Neural cell (in vitro differentiated cells): ENCODE data around the gene NSUN6. TPM values are rescaled to one million over a fixed set of nuclear protein-coding genes. Genes with fewer than 3 reads are reported as not detected.
A peak's percentile ranks its signal among the peaks of the same experiment; 100 is the strongest.

Experiments
- H2AFZ ChIP-seq: fragments of 200-600, 300-800 bp; sonication (generic), shearing (Covaris generic); 2 replicates; pipeline ENCODE4 v1.6.0; 2014; ENCODE audit warnings: low read depth, mild to moderate bottlenecking, antibody characterized with exemption, low read length, moderate library complexity
- H3F3A ChIP-seq: fragments of 200-600 bp; shearing (Covaris generic); 2 replicates; pipeline ENCODE4 v1.6.1; 2016; ENCODE audit warnings: mild to moderate bottlenecking, moderate library complexity, mixed read lengths, antibody characterized with exemption, low read length; ENCODE audit not compliant: insufficient read depth, poor library complexity, severe bottlenecking
- H3K27ac ChIP-seq: fragments of 200-600, 300-800 bp; sonication (generic), shearing (Covaris generic); 2 replicates; pipeline ENCODE4 v1.5.1; 2014; ENCODE audit warnings: mild to moderate bottlenecking, low read length, moderate library complexity
- H3K27me3 ChIP-seq: fragments of 300-800, 200-600 bp; sonication (generic), shearing (Covaris generic); 2 replicates; pipeline ENCODE4 v1.6.0; 2014; ENCODE audit warnings: mild to moderate bottlenecking, low read depth, low read length, moderate library complexity; ENCODE audit not compliant: insufficient read depth
- H3K36me3 ChIP-seq: fragments of 300-800, 200-600 bp; sonication (generic), shearing (Covaris generic); 2 replicates; pipeline ENCODE4 v1.5.1; 2014; ENCODE audit warnings: mild to moderate bottlenecking, antibody characterized with exemption, low read length, moderate library complexity; ENCODE audit not compliant: insufficient read depth
- H3K4me2 ChIP-seq: fragments of 300-800, 200-600 bp; sonication (generic), shearing (Covaris generic); 2 replicates; pipeline ENCODE4 v1.6.0; 2014; ENCODE audit warnings: mild to moderate bottlenecking, low read length
- H3K4me3 ChIP-seq: fragments of 300-800, 200-600 bp; sonication (generic), shearing (Covaris generic); 2 replicates; pipeline ENCODE4 v1.5.1; 2014; ENCODE audit warnings: mild to moderate bottlenecking, low read length, moderate library complexity
- H3K79me2 ChIP-seq: fragments of 200-600 bp; shearing (Covaris generic); replicated peaks from 2 replicates; pipeline ENCODE4 v1.6.0; 2014; ENCODE audit warnings: mild to moderate bottlenecking, low read length, moderate library complexity; ENCODE audit not compliant: insufficient read depth
- H3K9ac ChIP-seq: fragments of 300-800, 200-600 bp; sonication (generic), shearing (Covaris generic); 2 replicates; pipeline ENCODE4 v1.6.1; 2016; ENCODE audit warnings: mild to moderate bottlenecking, low read length, mixed read lengths
- H3K9me2 ChIP-seq: fragments of 200-600 bp; shearing (Covaris generic); 2 replicates; pipeline ENCODE4 v1.6.1; 2016; ENCODE audit warnings: mild to moderate bottlenecking, low read length, mixed read lengths; ENCODE audit not compliant: insufficient read depth
- H3K9me3 ChIP-seq: fragments of 200-600, 300-800 bp; sonication (generic), shearing (Covaris generic); 2 replicates; pipeline ENCODE4 v1.6.1; 2016; ENCODE audit warnings: mild to moderate bottlenecking, mixed run types, low read length, moderate library complexity, mixed read lengths
- H4K20me1 ChIP-seq: fragments of 200-600 bp; shearing (Covaris generic); 2 replicates; pipeline ENCODE4 v1.6.1; 2016; ENCODE audit warnings: mild to moderate bottlenecking, mixed run types; ENCODE audit not compliant: insufficient read depth
- CTCF ChIP-seq: fragments of 450-650 bp; IDR thresholded peaks from 2 replicates; pipeline ENCODE4 v1.5.1; 2014; ENCODE audit warnings: antibody characterized with exemption, mild to moderate bottlenecking, moderate library complexity; ENCODE audit not compliant: poor library complexity, severe bottlenecking
- EP300 ChIP-seq: fragments of 450-650 bp; conservative IDR thresholded peaks from 2 replicates; pipeline ENCODE4 v1.6.1; 2014; ENCODE audit warnings: antibody characterized with exemption, mild to moderate bottlenecking, moderate library complexity; ENCODE audit not compliant: poor library complexity, severe bottlenecking
- EZH2 ChIP-seq: fragments of 200-600, 300-800 bp; shearing (Covaris generic), sonication (generic); IDR thresholded peaks from 2 replicates; pipeline ENCODE4 v1.6.1; 2014; ENCODE audit warnings: antibody characterized with exemption, low read length, borderline replicate concordance, mild to moderate bottlenecking; ENCODE audit not compliant: insufficient read depth, poor library complexity, severe bottlenecking
- MXI1 ChIP-seq: fragments of 450-650 bp; conservative IDR thresholded peaks from 2 replicates; pipeline ENCODE4 v1.6.1; 2014; ENCODE audit warnings: antibody characterized with exemption, mild to moderate bottlenecking; ENCODE audit not compliant: poor library complexity, severe bottlenecking
- POLR2AphosphoS5 ChIP-seq: IDR thresholded peaks from 2 replicates; pipeline ENCODE4 v1.6.1; 2012
- RAD21 ChIP-seq: fragments of 450-650 bp; conservative IDR thresholded peaks from 2 replicates; pipeline ENCODE4 v1.6.1; 2014; ENCODE audit warnings: antibody characterized with exemption, mild to moderate bottlenecking, moderate library complexity
- REST ChIP-seq: IDR thresholded peaks from 2 replicates; pipeline ENCODE4 v1.6.1; 2012; ENCODE audit warnings: borderline replicate concordance
- SMC3 ChIP-seq: fragments of 450-650 bp; conservative IDR thresholded peaks from 2 replicates; pipeline ENCODE4 v1.6.1; 2014; ENCODE audit warnings: antibody characterized with exemption, mild to moderate bottlenecking, moderate library complexity; ENCODE audit not compliant: poor library complexity
- TAF1 ChIP-seq: IDR thresholded peaks from 2 replicates; pipeline ENCODE4 v1.6.1; 2012; ENCODE audit warnings: low read depth
- polyA plus RNA-seq: library from polyadenylated mRNA; depleted of rRNA; stranded (reverse); fragments of >200 nt; gene quantifications from 2 replicates; pipeline ENCODE4 v1.2.3, GENCODE V29; 2014

Gene NSUN6
- polyA plus RNA-seq, 1 donor from 2014 or later = 74.6 TPM

GRCh38 chr10:18501198-18501597 is 150.2 kb downstream of the NSUN6 start:
- Histone ChIP-seq H3F3A (no peaks in the 10 kb centered on the region), H3K79me2 (no peaks in the 10 kb centered on the region), H3K27ac (peak overlapping the region; percentile 41), H3K9me2 (no peaks in the 10 kb centered on the region), H3K9me3 (no peaks in the 10 kb centered on the region), H3K4me2 (no peak overlapping the region), H3K4me3 (peak overlapping the region; percentile 19), H3K9ac (no peak overlapping the region), H4K20me1 (no peaks in the 10 kb centered on the region), H3K36me3 (no peaks in the 10 kb centered on the region), H3K27me3 (no peaks in the 10 kb centered on the region), H2AFZ (no peak overlapping the region)
- no peak for TF ChIP-seq CTCF
- no peak for TF ChIP-seq MXI1
- TF ChIP-seq REST = no peak
- no peak for TF ChIP-seq SMC3
- TF ChIP-seq TAF1 = no peak
- TF ChIP-seq RAD21 = peak; percentile 10
- TF ChIP-seq EP300 = peak; percentile 66
- no peak for TF ChIP-seq EZH2
- TF ChIP-seq POLR2AphosphoS5 = peak; percentile 25

GRCh38 chr10:18500576-18500975 is 150.8 kb downstream of the NSUN6 start:
- Histone ChIP-seq H3K79me2 (no peaks in the 10 kb centered on the region), H3K4me3 (peak overlapping the region; percentile 19), H4K20me1 (no peaks in the 10 kb centered on the region), H3K9me3 (no peaks in the 10 kb centered on the region), H3K9ac (no peak overlapping the region), H3K27ac (peak overlapping the region; percentile 41), H3K27me3 (no peaks in the 10 kb centered on the region), H3F3A (no peaks in the 10 kb centered on the region), H3K36me3 (no peaks in the 10 kb centered on the region), H3K4me2 (no peak overlapping the region), H3K9me2 (no peaks in the 10 kb centered on the region), H2AFZ (no peak overlapping the region)
- TF ChIP-seq SMC3 (no peak), MXI1 (no peak), CTCF (no peak), TAF1 (no peak), POLR2AphosphoS5 (no peak)
